Skeletal muscle tissue (tissue), 1 donor: ENCODE data around the gene DNASE1. TPM values are rescaled to one million over a fixed set of nuclear protein-coding genes. Genes with fewer than 3 reads are reported as not detected.

Experiments
- total RNA-seq: library from RNA; depleted of rRNA; stranded (reverse); fragments of >200 nt; gene quantifications from one replicate; pipeline ENCODE4 v1.2.3, GENCODE V29; 2014

Gene DNASE1
- total RNA-seq, 1 donor from 2014 or later, result 15.1 TPM

Other genes starting within 250 kb of the DNASE1 start
- 2.1 TPM for gene ZNF597, start 211.2 kb upstream of the DNASE1 start, total RNA-seq
- 15.7 TPM for gene NAA60, start 211.0 kb upstream of the DNASE1 start, total RNA-seq
- gene C16orf90, start 159.2 kb upstream of the DNASE1 start, total RNA-seq, result not detected
- gene CLUAP1, start 153.7 kb upstream of the DNASE1 start, total RNA-seq, result 11.5 TPM
- gene NLRC3, start 77.3 kb upstream of the DNASE1 start, total RNA-seq, result 0.52 TPM
- 1.6 TPM for gene SLX4, start 43.1 kb upstream of the DNASE1 start, total RNA-seq
- gene TRAP1, start 62.8 kb downstream of the DNASE1 start, total RNA-seq, result 115 TPM
- gene CREBBP, start 226.0 kb downstream of the DNASE1 start, total RNA-seq, result 49.6 TPM